Measurements from ENCODE around the gene AKAP8.

The AKAP8 gene

GRCh38 chr19:15403151-15403531, 23.6 kb upstream of the AKAP8 start:
- TF ChIP-seq, protein P1, sequence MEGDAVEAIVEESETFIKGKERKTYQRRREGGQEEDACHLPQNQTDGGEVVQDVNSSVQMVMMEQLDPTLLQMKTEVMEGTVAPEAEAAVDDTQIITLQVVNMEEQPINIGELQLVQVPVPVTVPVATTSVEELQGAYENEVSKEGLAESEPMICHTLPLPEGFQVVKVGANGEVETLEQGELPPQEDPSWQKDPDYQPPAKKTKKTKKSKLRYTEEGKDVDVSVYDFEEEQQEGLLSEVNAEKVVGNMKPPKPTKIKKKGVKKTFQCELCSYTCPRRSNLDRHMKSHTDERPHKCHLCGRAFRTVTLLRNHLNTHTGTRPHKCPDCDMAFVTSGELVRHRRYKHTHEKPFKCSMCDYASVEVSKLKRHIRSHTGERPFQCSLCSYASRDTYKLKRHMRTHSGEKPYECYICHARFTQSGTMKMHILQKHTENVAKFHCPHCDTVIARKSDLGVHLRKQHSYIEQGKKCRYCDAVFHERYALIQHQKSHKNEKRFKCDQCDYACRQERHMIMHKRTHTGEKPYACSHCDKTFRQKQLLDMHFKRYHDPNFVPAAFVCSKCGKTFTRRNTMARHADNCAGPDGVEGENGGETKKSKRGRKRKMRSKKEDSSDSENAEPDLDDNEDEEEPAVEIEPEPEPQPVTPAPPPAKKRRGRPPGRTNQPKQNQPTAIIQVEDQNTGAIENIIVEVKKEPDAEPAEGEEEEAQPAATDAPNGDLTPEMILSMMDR (IDR thresholded peaks at IDR 0.05): no peak
- no peak for TF ChIP-seq ZFX (IDR thresholded peaks at IDR 0.05; ENCODE audit: borderline replicate concordance)
- no peak overlapping the region for H3K27ac ChIP-seq

GRCh38 chr19:15402411-15403150, 23.0 kb upstream of the AKAP8 start:
- H3K27ac ChIP-seq: no peak overlapping the region
- TF ChIP-seq ZFX (IDR thresholded peaks at IDR 0.05; ENCODE audit: borderline replicate concordance): no peak
- TF ChIP-seq, protein P1 (IDR thresholded peaks at IDR 0.05): no peak

- TF ChIP-seq, protein P1 (IDR thresholded peaks at IDR 0.05): no peak
- TF ChIP-seq ZFX (IDR thresholded peaks at IDR 0.05; ENCODE audit: borderline replicate concordance): no peak
- no peak overlapping the region for H3K27ac ChIP-seq
These were observed 21.8 kb upstream of the AKAP8 start for GRCh38 chr19:15401397-15401710.

- TF ChIP-seq, protein P1 (IDR thresholded peaks at IDR 0.05): no peak
- no peak for TF ChIP-seq ZFX (IDR thresholded peaks at IDR 0.05; ENCODE audit: borderline replicate concordance)
- H3K27ac ChIP-seq: no peak overlapping the region
These were observed 21.2 kb upstream of the AKAP8 start for GRCh38 chr19:15400521-15401396.

DNA sequence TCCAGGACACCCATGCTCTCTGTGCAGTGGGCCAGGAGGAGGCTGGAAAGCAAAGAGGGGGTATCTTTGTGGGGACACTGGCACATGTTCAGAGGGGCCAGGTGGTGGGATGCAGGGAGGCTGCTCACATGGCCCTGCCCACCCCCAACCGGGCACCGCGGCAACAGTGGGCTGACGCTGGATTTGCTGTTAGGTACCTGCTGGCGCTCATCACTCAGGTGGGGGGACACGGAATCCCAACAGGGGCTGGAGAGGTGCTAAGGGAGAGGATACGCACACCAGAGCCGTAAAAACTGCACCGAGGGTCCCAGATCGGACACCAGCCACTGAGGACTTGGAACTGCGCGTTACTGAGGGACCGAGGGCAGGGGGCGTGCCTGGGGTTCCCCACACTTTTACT, 20.0 kb upstream of the AKAP8 start:
- no peak for TF ChIP-seq ZFX (IDR thresholded peaks at IDR 0.05; ENCODE audit: borderline replicate concordance)
- TF ChIP-seq, protein P1 (IDR thresholded peaks at IDR 0.05): no peak
- no peak overlapping the region for H3K27ac ChIP-seq

DNA sequence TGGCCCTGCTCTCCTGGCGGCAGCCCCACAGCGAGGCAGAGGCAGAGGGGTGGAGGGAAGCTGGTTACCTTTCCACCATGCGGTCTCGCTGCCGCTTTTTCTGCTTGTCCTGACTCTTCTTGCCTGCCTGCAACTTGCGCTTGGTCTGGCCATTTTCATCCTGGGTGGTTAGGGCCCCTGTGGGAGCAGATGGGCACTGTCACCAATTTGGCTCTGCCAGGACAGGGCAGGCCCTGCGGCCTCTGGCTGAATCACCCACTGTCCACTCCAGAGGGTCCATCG, 19.6 kb upstream of the AKAP8 start:
- no peak overlapping the region for H3K27ac ChIP-seq

More for the DNA sequence above, 19.6 kb upstream of the AKAP8 start:
- TF ChIP-seq, protein P1 (IDR thresholded peaks at IDR 0.05): no peak
- TF ChIP-seq ZFX (IDR thresholded peaks at IDR 0.05; ENCODE audit: borderline replicate concordance): no peak

Measured in 22Rv1 (cell line).